H1 (cell line): ENCODE results near the gene ATP6V0D1. TPM values are rescaled to one million over a fixed set of nuclear protein-coding genes. Genes with fewer than 3 reads are reported as not detected.

Experiments used
- CTCF ChIA-PET: fragments of 300-600 bp; sonication (Branson Sonifier 250); formaldehyde crosslinking; loops from one replicate; lab custom pipeline; 2021; ENCODE audit not compliant: partially characterized antibody; lab: Charles Lee
- POLR2A ChIA-PET: fragments of 300-600 bp; sonication (Branson Sonifier 250); formaldehyde crosslinking; loops from one replicate; lab custom pipeline; 2021; ENCODE audit warnings: inconsistent platforms; ENCODE audit not compliant: partially characterized antibody; lab: Charles Lee
- DNase-seq, 2 experiments: peaks; one replicate each; pipeline versions ENCODE4 v3.0.0 to v3.0.0-alpha.2; 2010 to 2022; ENCODE audit warnings: low spot score in 2 of 2, low read depth in 1 of 2, mixed read lengths in 1 of 2
- FAIRE-seq: peaks from 2 replicates; lab custom pipeline; 2011; peaks lifted over from hg19 to GRCh38; lab: Jason Lieb, UNC
- H2AFZ ChIP-seq: 2 replicates; pipeline ENCODE4 v1.8.1; 2012; ENCODE audit warnings: low read length, inconsistent platforms
- H2AK5ac ChIP-seq: 2 replicates; pipeline ENCODE4 v1.6.1; 2013; ENCODE audit warnings: low read depth, low read length
- H2BK120ac ChIP-seq: replicated peaks from 2 replicates; pipeline ENCODE3; 2013; ENCODE audit warnings: low read depth, low read length, inconsistent platforms
- H2BK12ac ChIP-seq: 2 replicates; pipeline ENCODE4 v1.6.1; 2013; ENCODE audit warnings: low read depth, low read length
- H2BK15ac ChIP-seq: 2 replicates; pipeline ENCODE4 v1.6.1; 2013; ENCODE audit warnings: low read length
- H2BK20ac ChIP-seq: 2 replicates; pipeline ENCODE4 v1.6.1; 2013; ENCODE audit warnings: low read length
- H2BK5ac ChIP-seq: 2 replicates; pipeline ENCODE4 v1.6.1; 2013; ENCODE audit warnings: low read depth, low read length
- H3K14ac ChIP-seq: 2 replicates; pipeline ENCODE4 v1.6.1; 2013; ENCODE audit warnings: inconsistent platforms; ENCODE audit not compliant: insufficient read length
- H3K18ac ChIP-seq: 2 replicates; pipeline ENCODE4 v1.6.1; 2013; ENCODE audit warnings: low read length; ENCODE audit errors: extremely low read depth
- H3K23ac ChIP-seq: 2 replicates; pipeline ENCODE4 v1.6.1; 2013; ENCODE audit warnings: inconsistent platforms; ENCODE audit not compliant: insufficient read length
- H3K23me2 ChIP-seq: 2 replicates; pipeline ENCODE4 v1.6.1; 2013; ENCODE audit warnings: low read depth, low read length
- H3K27ac ChIP-seq: 2 replicates; pipeline ENCODE4 v1.6.1; 2011; ENCODE audit warnings: low read depth, low read length, inconsistent platforms
- H3K27me3 ChIP-seq, 4 experiments: replicated peaks in 1 of 4; 1 replicate in 1 of 4; 2 replicates in 3 of 4; pipeline versions ENCODE4 v1.6.1 to v1.8.1; 2011 to 2013; ENCODE audit warnings: low read length in 3 of 4, mild to moderate bottlenecking in 3 of 4, inconsistent platforms in 2 of 4, mixed read lengths in 2 of 4, moderate library complexity in 1 of 4; ENCODE audit not compliant: control insufficient read depth in 3 of 4, insufficient read depth in 3 of 4; ENCODE audit errors: extremely low read depth in 1 of 4
- H3K36me3 ChIP-seq, 4 experiments: 2 replicates each; pipeline versions ENCODE4 v1.6.1 to v1.8.1; 2011 to 2013; ENCODE audit warnings: mild to moderate bottlenecking in 4 of 4, low read length in 3 of 4, moderate library complexity in 2 of 4, control low read depth in 1 of 4, inconsistent platforms in 1 of 4; ENCODE audit not compliant: insufficient read depth in 4 of 4, control insufficient read depth in 2 of 4
- H3K4ac ChIP-seq: replicated peaks from 2 replicates; pipeline ENCODE3; 2013; ENCODE audit warnings: low read length, low read depth, mixed read lengths, inconsistent platforms; ENCODE audit not compliant: insufficient read length
- H3K4me1 ChIP-seq, 4 experiments: replicated peaks in 1 of 4; 1 replicate in 1 of 4; 2 replicates in 3 of 4; pipeline versions ENCODE4 v1.6.1 to v1.8.1; 2011 to 2013; ENCODE audit warnings: low read length in 3 of 4, inconsistent platforms in 2 of 4, mixed read lengths in 1 of 4; ENCODE audit not compliant: insufficient read depth in 4 of 4, control insufficient read depth in 3 of 4
- H3K4me2 ChIP-seq, 2 experiments: 2 replicates each; pipeline versions ENCODE4 v1.6.1 to v1.8.1; 2011 to 2013; ENCODE audit warnings: low read depth in 2 of 2, low read length in 2 of 2, control low read depth in 1 of 2, inconsistent platforms in 1 of 2, mild to moderate bottlenecking in 1 of 2; ENCODE audit not compliant: insufficient read depth in 1 of 2
- H3K4me3 ChIP-seq, 4 experiments: fragments of 200-600, 300-600 bp in 1 of 4; sonication (generic), shearing (Covaris generic), sonication (Bioruptor Twin) in 1 of 4; 2 replicates each; pipeline versions ENCODE4 v1.5.1 to v1.8.1; 2011 to 2016; ENCODE audit warnings: low read length in 4 of 4, low read depth in 3 of 4, control low read depth in 2 of 4, inconsistent platforms in 2 of 4, mild to moderate bottlenecking in 2 of 4, mixed read lengths in 1 of 4, moderate library complexity in 1 of 4; ENCODE audit not compliant: insufficient read depth in 2 of 4; ENCODE audit errors: extremely low read depth in 1 of 4
- H3K56ac ChIP-seq: replicated peaks from 2 replicates; pipeline ENCODE3; 2013; ENCODE audit warnings: low read depth, mild to moderate bottlenecking, mixed read lengths, low read length, inconsistent platforms; ENCODE audit not compliant: insufficient read length
- H3K79me1 ChIP-seq: 2 replicates; pipeline ENCODE4 v1.6.1; 2013; ENCODE audit warnings: low read depth, low read length, control low read depth
- H3K79me2 ChIP-seq, 2 experiments: 2 replicates each; pipeline versions ENCODE4 v1.6.1 to v1.8.1; 2012 to 2013; ENCODE audit warnings: low read length in 2 of 2, mild to moderate bottlenecking in 2 of 2, inconsistent platforms in 1 of 2; ENCODE audit not compliant: insufficient read depth in 2 of 2, control insufficient read depth in 1 of 2
- H3K9ac ChIP-seq, 4 experiments: replicated peaks in 1 of 4; 1 replicate in 1 of 4; 2 replicates in 3 of 4; pipeline versions ENCODE4 v1.6.1 to v1.8.1; 2011 to 2013; ENCODE audit warnings: low read depth in 3 of 4, low read length in 3 of 4, control low read depth in 2 of 4, mild to moderate bottlenecking in 2 of 4, moderate library complexity in 2 of 4, inconsistent platforms in 1 of 4; ENCODE audit errors: extremely low read depth in 1 of 4
- H3K9me3 ChIP-seq, 2 experiments: 2 replicates each; pipeline versions ENCODE4 v1.6.1 to v1.8.1; 2012 to 2013; ENCODE audit warnings: mild to moderate bottlenecking in 2 of 2, moderate library complexity in 2 of 2, control low read depth in 1 of 2, inconsistent platforms in 1 of 2, low read depth in 1 of 2, low read length in 1 of 2, mixed read lengths in 1 of 2; ENCODE audit not compliant: insufficient read depth in 2 of 2
- H4K20me1 ChIP-seq, 2 experiments: replicated peaks in 1 of 2; 2 replicates each; pipeline versions ENCODE3 to v1.8.1; 2011 to 2013; ENCODE audit warnings: inconsistent platforms in 2 of 2, low read length in 2 of 2, mild to moderate bottlenecking in 1 of 2; ENCODE audit not compliant: insufficient read depth in 2 of 2, control insufficient read depth in 1 of 2
- H4K5ac ChIP-seq: 2 replicates; pipeline ENCODE4 v1.6.1; 2013; ENCODE audit warnings: low read length, low read depth, mixed read lengths, inconsistent platforms; ENCODE audit not compliant: insufficient read length
- H4K8ac ChIP-seq: 2 replicates; pipeline ENCODE4 v1.8.0; 2013; ENCODE audit warnings: mild to moderate bottlenecking, moderate library complexity, low read length, inconsistent platforms; ENCODE audit not compliant: insufficient read depth; ENCODE audit errors: extremely low read depth
- H4K91ac ChIP-seq: replicated peaks from 2 replicates; pipeline ENCODE3; 2013; ENCODE audit warnings: low read length, mixed read lengths, inconsistent platforms; ENCODE audit not compliant: insufficient read length
- CBX8 ChIP-seq: fragments of 300-800, 300-1000 bp; sonication (generic); IDR thresholded peaks from 2 replicates; pipeline ENCODE4 v1.7.1; 2016; ENCODE audit warnings: low read depth, low read length, borderline replicate concordance
- E2F6 ChIP-seq: IDR thresholded peaks from 2 replicates; pipeline ENCODE4 v1.6.1; 2012; ENCODE audit warnings: inconsistent platforms
- EZH2 ChIP-seq: fragments of 200-600 bp; sonication (generic); IDR thresholded peaks from 2 replicates; pipeline ENCODE4 v1.7.1; 2012; ENCODE audit warnings: low read depth, mild to moderate bottlenecking, moderate library complexity, low read length, inconsistent platforms; ENCODE audit not compliant: severe bottlenecking
- RAD21 ChIP-seq, 2 experiments: IDR thresholded peaks in 1 of 2; conservative IDR thresholded peaks in 1 of 2; 2 replicates each; pipeline ENCODE4 v1.6.1; 2011; ENCODE audit warnings: low read depth in 2 of 2, low read length in 2 of 2, improper control_type of control experiment in 1 of 2, inconsistent platforms in 1 of 2, mild to moderate bottlenecking in 1 of 2, moderate library complexity in 1 of 2
- RNF2 ChIP-seq: fragments of 200-900, 300-1000 bp; sonication (generic); IDR thresholded peaks from 2 replicates; pipeline ENCODE4 v1.7.1; 2016; ENCODE audit warnings: borderline replicate concordance, low read depth, mild to moderate bottlenecking, antibody characterized with exemption, low read length; ENCODE audit not compliant: poor library complexity, severe bottlenecking; ENCODE audit errors: missing control alignments
- RXRA ChIP-seq: IDR thresholded peaks from 2 replicates; pipeline ENCODE4 v1.6.1; 2011; ENCODE audit warnings: low read depth, mild to moderate bottlenecking, low read length, moderate library complexity; ENCODE audit not compliant: insufficient read depth
- SAP30 ChIP-seq: fragments of 300-600 bp; sonication (generic); IDR thresholded peaks from 2 replicates; pipeline ENCODE4 v1.7.1; 2012; ENCODE audit warnings: low read length, moderate library complexity, mild to moderate bottlenecking, inconsistent platforms; ENCODE audit not compliant: insufficient read depth, insufficient replicate concordance
- SIRT6 ChIP-seq: IDR thresholded peaks from one replicate; pipeline ENCODE4 v1.7.1; 2012; ENCODE audit warnings: low read length, inconsistent platforms
- WGBS, 2 experiments: shearing (Covaris generic) in 1 of 2; methylation state at CpG; one replicate each; pipeline versions ENCODE4 v1.1.6 to v1.1.7; 2013 to 2015; ENCODE audit warnings: low lambda C conversion rate in 2 of 2, mixed read lengths in 2 of 2, inconsistent platforms in 1 of 2, low coverage in 1 of 2, missing lambda C conversion rate in 1 of 2; ENCODE audit not compliant: insufficient replicate concordance in 2 of 2, insufficient coverage in 1 of 2, insufficient read length in 1 of 2; ENCODE audit errors: extremely low coverage in 1 of 2, missing lambda C conversion rate in 1 of 2; 5-methylcytosine and 5-hydroxymethylcytosine counted together
- polyA plus RNA-seq, 7 experiments: library from polyadenylated mRNA; depleted of rRNA in 3 of 7; stranded (reverse) in 5 of 7; unstranded in 2 of 7; fragments of >200 nt in 5 of 7; fragments of 200-250 nt in 2 of 7; gene quantifications; 1 replicate in 5 of 7; 2 replicates in 1 of 7; 4 replicates in 1 of 7; pipeline versions ENCODE4 v1.2.1 to v1.2.3, GENCODE V29; 2011 to 2013; ENCODE audit warnings: missing spikeins in 2 of 7, mixed read lengths in 2 of 7
- total RNA-seq: library from RNA; stranded (reverse); fragmentation: NEBNext Ultra II Directional; extraction: Animal tissue kit (Norgen Biotek cat#: 25700); gene quantifications from 2 replicates; pipeline ENCODE4 v1.2.1, GENCODE V29; 2021

Gene ATP6V0D1
- total and polyA plus RNA-seq, 2 of the 8 experiments (the other 6 are each of a cell fraction or from before 2014, with no cell fraction given) = 47.3 to 134 TPM

GRCh38 chr16:67415872-67416793, 64.8 kb downstream of the ATP6V0D1 start, which contains the start of gene ZDHHC1:
ZDHHC1 (minus strand) TSS chr16:67416477; CDS start chr16:67407775, 8,702 bp downstream.
- H2AFZ ChIP-seq = peak within 1 kb of the TSS; percentile 71; the same call in 1 of the 2 replicates
- H2BK15ac ChIP-seq = no peak within 1 kb of the TSS; the same call in 1 of the 2 replicates
- no peak within 1 kb of the TSS for H3K14ac ChIP-seq
- no peaks in the 10 kb centered on the region for H3K36me3 ChIP-seq
- CTCF ChIA-PET = interaction anchor here (0.6 to 24.6 kb wide), 16 partner anchors 11 to 170 kb away, joined by 3 to 476 read pairs (median 6); partner anchors contain the start of gene TPPP3
- H3K79me1 ChIP-seq = no peaks in the 10 kb centered on the region; the same call in 1 of the 2 replicates
- H3K56ac ChIP-seq = no peak within 1 kb of the TSS
- H4K8ac ChIP-seq = peak within 1 kb of the TSS; percentile 88; the same call in 1 of the 2 replicates
- no peak within 1 kb of the TSS for H2BK120ac ChIP-seq
- peak within 1 kb of the TSS; percentile 40 to 66 (median 54) for H3K4me3 ChIP-seq
- no peak within 1 kb of the TSS; the same call in 1 of the 2 replicates for H3K18ac ChIP-seq
- H3K23me2 ChIP-seq = peaks cover 4% of the 10 kb centered on the region; the same call in 1 of the 2 replicates
- peak in 1 of 2 experiments; percentile 94 for DNase-seq
- H2AK5ac ChIP-seq = no peak within 1 kb of the TSS
- no peaks in the 10 kb centered on the region for H3K9me3 ChIP-seq
- peak within 1 kb of the TSS; percentile 62 for H3K4ac ChIP-seq
- H3K27me3 ChIP-seq = no peaks in the 10 kb centered on the region; a peak in 2 of 7 replicates
- no peak within 1 kb of the TSS for H2BK5ac ChIP-seq
- H4K5ac ChIP-seq = no peak within 1 kb of the TSS
- no peak within 1 kb of the TSS for H3K27ac ChIP-seq
- H3K9ac ChIP-seq = peak within 1 kb of the TSS in 3 of 4 experiments; percentile 25 to 56 (median 44); a peak in 3 of 7 replicates
- no peak for FAIRE-seq
- H4K20me1 ChIP-seq = no peaks in the 10 kb centered on the region
- peak within 1 kb of the TSS; percentile 73 to 79 for H3K4me2 ChIP-seq
- H3K4me1 ChIP-seq = peaks cover 0 to 10% (median 5%) of the 10 kb centered on the region in 4 experiments; a peak in 4 of 7 replicates
- no peak within 1 kb of the TSS for H4K91ac ChIP-seq
- no peak within 1 kb of the TSS for H2BK20ac ChIP-seq
- H3K23ac ChIP-seq = no peak within 1 kb of the TSS
- WGBS, 2 experiments = 9% methylated on average over 62 of the region's 73 CpGs; no CpG with 5 or more reads in 1 of the 2 experiments
- no peaks in the 10 kb centered on the region for H3K79me2 ChIP-seq
- H2BK12ac ChIP-seq = no peak within 1 kb of the TSS; the same call in 1 of the 2 replicates
- POLR2A ChIA-PET = interaction anchor here (0.6 to 1.4 kb wide), 4 partner anchors 9 to 148 kb away, joined by 3 to 5 read pairs (median 4); no protein-coding TSS in a partner anchor
- TF ChIP-seq SIRT6 = no peak
- TF ChIP-seq CBX8 = no peak
- peak; percentile 54 to 65 for TF ChIP-seq RAD21 (IDR thresholded peaks at IDR 0.05 in 1 of 2, conservative IDR thresholded peaks at IDR 0.05 in 1 of 2; ENCODE audit: low read depth in 2 of 2, low read length in 2 of 2)
- TF ChIP-seq RNF2 = no peak
- TF ChIP-seq E2F6 = peak; percentile 58
- no peak for TF ChIP-seq RXRA
- no peak for TF ChIP-seq SAP30
- no peak for TF ChIP-seq EZH2
